Gastrocnemius medialis (tissue), 4 donors: ENCODE results near the gene COL27A1.

Source experiments
- POLR2A ChIP-seq, 2 donors: fragments of 450-650 bp; IDR thresholded peaks; one replicate each; pipeline ENCODE4 v1.6.1; 2017; ENCODE audit warnings: antibody characterized with exemption in 2 of 2, mild to moderate bottlenecking in 2 of 2, moderate library complexity in 2 of 2
- TF ChIP-seq, protein P1 (sequence below), 5 experiments: fragments of 450-650 bp in 3 of 5; fragments of 200-600 bp in 2 of 5; sonication (generic) in 2 of 5; IDR thresholded peaks in 4 of 5; conservative IDR thresholded peaks in 1 of 5; 1 replicate in 4 of 5; 2 replicates in 1 of 5; pipeline ENCODE4 v1.5.1; 2016 to 2019; ENCODE audit warnings: antibody characterized with exemption in 5 of 5, mild to moderate bottlenecking in 3 of 5, moderate library complexity in 3 of 5

- TF ChIP-seq, protein P1, sequence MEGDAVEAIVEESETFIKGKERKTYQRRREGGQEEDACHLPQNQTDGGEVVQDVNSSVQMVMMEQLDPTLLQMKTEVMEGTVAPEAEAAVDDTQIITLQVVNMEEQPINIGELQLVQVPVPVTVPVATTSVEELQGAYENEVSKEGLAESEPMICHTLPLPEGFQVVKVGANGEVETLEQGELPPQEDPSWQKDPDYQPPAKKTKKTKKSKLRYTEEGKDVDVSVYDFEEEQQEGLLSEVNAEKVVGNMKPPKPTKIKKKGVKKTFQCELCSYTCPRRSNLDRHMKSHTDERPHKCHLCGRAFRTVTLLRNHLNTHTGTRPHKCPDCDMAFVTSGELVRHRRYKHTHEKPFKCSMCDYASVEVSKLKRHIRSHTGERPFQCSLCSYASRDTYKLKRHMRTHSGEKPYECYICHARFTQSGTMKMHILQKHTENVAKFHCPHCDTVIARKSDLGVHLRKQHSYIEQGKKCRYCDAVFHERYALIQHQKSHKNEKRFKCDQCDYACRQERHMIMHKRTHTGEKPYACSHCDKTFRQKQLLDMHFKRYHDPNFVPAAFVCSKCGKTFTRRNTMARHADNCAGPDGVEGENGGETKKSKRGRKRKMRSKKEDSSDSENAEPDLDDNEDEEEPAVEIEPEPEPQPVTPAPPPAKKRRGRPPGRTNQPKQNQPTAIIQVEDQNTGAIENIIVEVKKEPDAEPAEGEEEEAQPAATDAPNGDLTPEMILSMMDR (IDR thresholded peaks at IDR 0.05 in 4 of 5, conservative IDR thresholded peaks at IDR 0.05 in 1 of 5) = no peak
- TF ChIP-seq POLR2A (IDR thresholded peaks at IDR 0.05) = no peak
Measured at GRCh38 chr9:114317665-114318357, 162.5 kb downstream of the COL27A1 start.
